GM10266 (cell line): Measurements from ENCODE around the gene KLF12.

Experiments used
- DNase-seq: peaks from one replicate; pipeline ENCODE4 v3.0.0; 2012; ENCODE audit errors: extremely low spot score
- TF ChIP-seq, protein P1 (sequence below): IDR thresholded peaks from 2 replicates; pipeline ENCODE4 v1.5.1; 2012; ENCODE audit warnings: mild to moderate bottlenecking, low read depth; ENCODE audit not compliant: control insufficient read depth, insufficient read depth; ENCODE audit errors: missing control alignments

The KLF12 gene

GRCh38 chr13:74103970-74104555 is 30.1 kb downstream of the KLF12 start:
- DNase-seq = no peak
- TF ChIP-seq, protein P1, sequence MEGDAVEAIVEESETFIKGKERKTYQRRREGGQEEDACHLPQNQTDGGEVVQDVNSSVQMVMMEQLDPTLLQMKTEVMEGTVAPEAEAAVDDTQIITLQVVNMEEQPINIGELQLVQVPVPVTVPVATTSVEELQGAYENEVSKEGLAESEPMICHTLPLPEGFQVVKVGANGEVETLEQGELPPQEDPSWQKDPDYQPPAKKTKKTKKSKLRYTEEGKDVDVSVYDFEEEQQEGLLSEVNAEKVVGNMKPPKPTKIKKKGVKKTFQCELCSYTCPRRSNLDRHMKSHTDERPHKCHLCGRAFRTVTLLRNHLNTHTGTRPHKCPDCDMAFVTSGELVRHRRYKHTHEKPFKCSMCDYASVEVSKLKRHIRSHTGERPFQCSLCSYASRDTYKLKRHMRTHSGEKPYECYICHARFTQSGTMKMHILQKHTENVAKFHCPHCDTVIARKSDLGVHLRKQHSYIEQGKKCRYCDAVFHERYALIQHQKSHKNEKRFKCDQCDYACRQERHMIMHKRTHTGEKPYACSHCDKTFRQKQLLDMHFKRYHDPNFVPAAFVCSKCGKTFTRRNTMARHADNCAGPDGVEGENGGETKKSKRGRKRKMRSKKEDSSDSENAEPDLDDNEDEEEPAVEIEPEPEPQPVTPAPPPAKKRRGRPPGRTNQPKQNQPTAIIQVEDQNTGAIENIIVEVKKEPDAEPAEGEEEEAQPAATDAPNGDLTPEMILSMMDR = no peak

- TF ChIP-seq, protein P1 = no peak
- DNase-seq = no peak
Measured at GRCh38 chr13:74103196-74103595, 31.0 kb downstream of the KLF12 start.

DNA sequence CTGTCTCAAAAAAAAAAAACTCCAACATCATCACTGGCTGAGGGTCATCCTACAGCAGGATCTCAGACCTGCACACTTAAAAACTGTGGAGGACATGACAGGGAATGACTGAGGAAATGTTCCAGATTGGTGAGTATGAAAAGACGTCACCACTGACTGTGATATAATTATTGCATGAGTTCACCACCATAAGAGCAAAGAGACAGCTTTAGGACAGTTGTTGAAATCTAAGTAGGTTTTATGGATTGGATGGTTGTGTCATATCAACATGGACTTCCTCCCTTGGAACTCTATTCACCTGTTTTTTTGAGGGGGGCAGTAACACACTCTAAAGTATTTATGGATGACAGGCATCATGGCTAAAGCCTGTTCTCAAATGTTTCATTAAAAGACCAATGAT is 31.5 kb downstream of the KLF12 start:
- no peak for DNase-seq
- TF ChIP-seq, protein P1 = no peak

- DNase-seq = no peak
Measured at GRCh38 chr13:74101436-74101835, 32.8 kb downstream of the KLF12 start.

GRCh38 chr13:74098077-74098476 is 36.1 kb downstream of the KLF12 start:
- TF ChIP-seq, protein P1 = no peak
- DNase-seq = no peak

More at GRCh38 chr13:74101436-74101835, 32.8 kb downstream of the KLF12 start:
- TF ChIP-seq, protein P1 = no peak

- TF ChIP-seq, protein P1 = no peak
- no peak for DNase-seq
Measured at GRCh38 chr13:74097116-74097515, 37.1 kb downstream of the KLF12 start.

- no peak for DNase-seq
- TF ChIP-seq, protein P1 = no peak
Measured at GRCh38 chr13:74093691-74094090, 40.5 kb downstream of the KLF12 start.
